ENCODE results near the gene TMEM207. TPM values are rescaled to one million over a fixed set of nuclear protein-coding genes. Genes with fewer than 3 reads are reported as not detected.

TMEM207 gene
- total and polyA plus RNA-seq, 4 donors = not detected

GRCh38 chr3:190424108-190424477 lies 25.6 kb downstream of the TMEM207 start:
- intact Hi-C loops (cut with DNase I) = loop anchor here (10.0 kb wide), 2 partner anchors 199 to 459 kb away; no protein-coding TSS in a partner anchor
- 51 to 59% methylated on average over 2 of the region's 2 CpGs for WGBS, 2 donors
- Histone ChIP-seq H3K36me3 (ENCODE audit: control insufficient read depth in 1 of 2, insufficient read depth in 2 of 2, low read length in 1 of 2) (no peaks in the 10 kb centered on the region), H3K9me3 (ENCODE audit: control insufficient read depth, low read length) (no peaks in the 10 kb centered on the region), H3K27me3 (ENCODE audit: control insufficient read depth in 1 of 2, insufficient read depth in 2 of 2, low read length in 1 of 2) (no peaks in the 10 kb centered on the region), H3K4me3 (ENCODE audit: low read length in 2 of 2) (no peak overlapping the region), H3K27ac (ENCODE audit: low read depth in 1 of 2, low read length in 2 of 2) (no peak overlapping the region), H3K4me1 (ENCODE audit: control insufficient read depth in 1 of 2, insufficient read depth in 2 of 2, low read length in 2 of 2) (no peaks in the 10 kb centered on the region)
- ATAC-seq (ENCODE audit: low FRiP score) = no peak
- no peak for DNase-seq

- Histone ChIP-seq H3K4me1 (ENCODE audit: control insufficient read depth in 1 of 2, insufficient read depth in 2 of 2, low read length in 2 of 2) (no peaks in the 10 kb centered on the region), H3K4me3 (ENCODE audit: low read length in 2 of 2) (no peak overlapping the region), H3K27me3 (ENCODE audit: control insufficient read depth in 1 of 2, insufficient read depth in 2 of 2, low read length in 1 of 2) (no peaks in the 10 kb centered on the region), H3K36me3 (ENCODE audit: control insufficient read depth in 1 of 2, insufficient read depth in 2 of 2, low read length in 1 of 2) (no peaks in the 10 kb centered on the region), H3K9me3 (ENCODE audit: control insufficient read depth, low read length) (no peaks in the 10 kb centered on the region), H3K27ac (ENCODE audit: low read depth in 1 of 2, low read length in 2 of 2) (no peak overlapping the region)
- no peak for ATAC-seq (ENCODE audit: low FRiP score)
- DNase-seq = no peak
- intact Hi-C loops (cut with DNase I) = no loop called here
- 59 to 69% methylated on average over 3 of the region's 3 CpGs for WGBS, 2 donors
These were observed 35.4 kb downstream of the TMEM207 start for GRCh38 chr3:190414297-190414696.

GRCh38 chr3:190404715-190405114 lies 45.0 kb downstream of the TMEM207 start:
- no peak for ATAC-seq (ENCODE audit: low FRiP score)
- no peaks in the 10 kb centered on the region for H3K36me3 ChIP-seq (ENCODE audit: control insufficient read depth in 1 of 2, insufficient read depth in 2 of 2, low read length in 1 of 2)

GRCh38 chr3:190401963-190402362 lies 47.7 kb downstream of the TMEM207 start:
- H3K27me3 ChIP-seq (ENCODE audit: control insufficient read depth in 1 of 2, insufficient read depth in 2 of 2, low read length in 1 of 2) = no peaks in the 10 kb centered on the region
- ATAC-seq (ENCODE audit: low FRiP score) (no peak), DNase-seq (no peak)
- H3K4me1 ChIP-seq (ENCODE audit: control insufficient read depth in 1 of 2, insufficient read depth in 2 of 2, low read length in 2 of 2) = no peaks in the 10 kb centered on the region
- H3K4me3 ChIP-seq (ENCODE audit: low read length in 2 of 2) = no peak overlapping the region
- WGBS, 2 donors = 63 to 72% methylated on average over 4 of the region's 4 CpGs
- H3K27ac ChIP-seq (ENCODE audit: low read depth in 1 of 2, low read length in 2 of 2) = no peak overlapping the region
- intact Hi-C loops (cut with DNase I) = no loop called here
- no peaks in the 10 kb centered on the region for H3K36me3 ChIP-seq (ENCODE audit: control insufficient read depth in 1 of 2, insufficient read depth in 2 of 2, low read length in 1 of 2)
- H3K9me3 ChIP-seq (ENCODE audit: control insufficient read depth, low read length) = no peaks in the 10 kb centered on the region

More at GRCh38 chr3:190404715-190405114, 45.0 kb downstream of the TMEM207 start:
- no peak overlapping the region for H3K27ac ChIP-seq (ENCODE audit: low read depth in 1 of 2, low read length in 2 of 2)
- H3K9me3 ChIP-seq (ENCODE audit: control insufficient read depth, low read length) = no peaks in the 10 kb centered on the region
- 85 to 88% methylated on average over 8 of the region's 8 CpGs for WGBS, 2 donors
- DNase-seq = no peak
- H3K4me3 ChIP-seq (ENCODE audit: low read length in 2 of 2) = no peak overlapping the region
- no peaks in the 10 kb centered on the region for H3K27me3 ChIP-seq (ENCODE audit: control insufficient read depth in 1 of 2, insufficient read depth in 2 of 2, low read length in 1 of 2)
- intact Hi-C loops (cut with DNase I) = no loop called here
- no peaks in the 10 kb centered on the region for H3K4me1 ChIP-seq (ENCODE audit: control insufficient read depth in 1 of 2, insufficient read depth in 2 of 2, low read length in 2 of 2)

GRCh38 chr3:190399677-190400076 lies 50.0 kb downstream of the TMEM207 start:
- 95 to 98% methylated on average over 8 of the region's 8 CpGs for WGBS, 2 donors
- Histone ChIP-seq H3K4me1 (ENCODE audit: control insufficient read depth in 1 of 2, insufficient read depth in 2 of 2, low read length in 2 of 2) (no peaks in the 10 kb centered on the region), H3K9me3 (ENCODE audit: control insufficient read depth, low read length) (no peaks in the 10 kb centered on the region), H3K27ac (ENCODE audit: low read depth in 1 of 2, low read length in 2 of 2) (no peak overlapping the region), H3K27me3 (ENCODE audit: control insufficient read depth in 1 of 2, insufficient read depth in 2 of 2, low read length in 1 of 2) (no peaks in the 10 kb centered on the region), H3K36me3 (ENCODE audit: control insufficient read depth in 1 of 2, insufficient read depth in 2 of 2, low read length in 1 of 2) (no peaks in the 10 kb centered on the region), H3K4me3 (ENCODE audit: low read length in 2 of 2) (no peak overlapping the region)
- ATAC-seq (ENCODE audit: low FRiP score) (no peak), DNase-seq (no peak)
- intact Hi-C loops (cut with DNase I) = no loop called here

GRCh38 chr3:190397889-190398288 lies 51.8 kb downstream of the TMEM207 start:
- WGBS, 2 donors = 76 to 79% methylated on average over 4 of the region's 4 CpGs
- ATAC-seq (ENCODE audit: low FRiP score) = no peak

GRCh38 chr3:190396001-190396400 lies 53.7 kb downstream of the TMEM207 start:
- Histone ChIP-seq H3K27ac (ENCODE audit: low read depth in 1 of 2, low read length in 2 of 2) (no peak overlapping the region), H3K36me3 (ENCODE audit: control insufficient read depth in 1 of 2, insufficient read depth in 2 of 2, low read length in 1 of 2) (no peaks in the 10 kb centered on the region), H3K4me3 (ENCODE audit: low read length in 2 of 2) (no peak overlapping the region), H3K9me3 (ENCODE audit: control insufficient read depth, low read length) (no peaks in the 10 kb centered on the region), H3K4me1 (ENCODE audit: control insufficient read depth in 1 of 2, insufficient read depth in 2 of 2, low read length in 2 of 2) (no peaks in the 10 kb centered on the region), H3K27me3 (ENCODE audit: control insufficient read depth in 1 of 2, insufficient read depth in 2 of 2, low read length in 1 of 2) (no peaks in the 10 kb centered on the region)
- DNase-seq = no peak
- intact Hi-C loops (cut with DNase I) = no loop called here
- ATAC-seq (ENCODE audit: low FRiP score) = no peak

More at GRCh38 chr3:190397889-190398288, 51.8 kb downstream of the TMEM207 start:
- no peaks in the 10 kb centered on the region for H3K4me1 ChIP-seq (ENCODE audit: control insufficient read depth in 1 of 2, insufficient read depth in 2 of 2, low read length in 2 of 2)
- no peaks in the 10 kb centered on the region for H3K36me3 ChIP-seq (ENCODE audit: control insufficient read depth in 1 of 2, insufficient read depth in 2 of 2, low read length in 1 of 2)
- H3K27ac ChIP-seq (ENCODE audit: low read depth in 1 of 2, low read length in 2 of 2) = no peak overlapping the region
- intact Hi-C loops (cut with DNase I) = no loop called here
- no peaks in the 10 kb centered on the region for H3K9me3 ChIP-seq (ENCODE audit: control insufficient read depth, low read length)
- DNase-seq = no peak
- H3K4me3 ChIP-seq (ENCODE audit: low read length in 2 of 2) = no peak overlapping the region
- no peaks in the 10 kb centered on the region for H3K27me3 ChIP-seq (ENCODE audit: control insufficient read depth in 1 of 2, insufficient read depth in 2 of 2, low read length in 1 of 2)

- no peak for ATAC-seq (ENCODE audit: low FRiP score)
- Histone ChIP-seq H3K4me1 (ENCODE audit: control insufficient read depth in 1 of 2, insufficient read depth in 2 of 2, low read length in 2 of 2) (no peaks in the 10 kb centered on the region), H3K27ac (ENCODE audit: low read depth in 1 of 2, low read length in 2 of 2) (no peak overlapping the region), H3K4me3 (ENCODE audit: low read length in 2 of 2) (no peak overlapping the region), H3K9me3 (ENCODE audit: control insufficient read depth, low read length) (no peaks in the 10 kb centered on the region), H3K27me3 (ENCODE audit: control insufficient read depth in 1 of 2, insufficient read depth in 2 of 2, low read length in 1 of 2) (no peaks in the 10 kb centered on the region), H3K36me3 (ENCODE audit: control insufficient read depth in 1 of 2, insufficient read depth in 2 of 2, low read length in 1 of 2) (no peaks in the 10 kb centered on the region)
- WGBS, 2 donors = 54 to 67% methylated on average over 3 of the region's 3 CpGs
- DNase-seq = no peak
- intact Hi-C loops (cut with DNase I) = no loop called here
These were observed 61.0 kb downstream of the TMEM207 start for GRCh38 chr3:190388703-190389102.

- no peaks in the 10 kb centered on the region for H3K27me3 ChIP-seq (ENCODE audit: control insufficient read depth in 1 of 2, insufficient read depth in 2 of 2, low read length in 1 of 2)
- H3K36me3 ChIP-seq (ENCODE audit: control insufficient read depth in 1 of 2, insufficient read depth in 2 of 2, low read length in 1 of 2) = no peaks in the 10 kb centered on the region
- 79 to 85% methylated on average over 12 of the region's 12 CpGs for WGBS, 2 donors
- no peaks in the 10 kb centered on the region for H3K9me3 ChIP-seq (ENCODE audit: control insufficient read depth, low read length)
- DNase-seq (no peak), ATAC-seq (ENCODE audit: low FRiP score) (no peak)
- no peak within 1 kb of the TSS for H3K27ac ChIP-seq (ENCODE audit: low read depth in 1 of 2, low read length in 2 of 2)
- intact Hi-C loops (cut with DNase I) = no loop called here
- no peak within 1 kb of the TSS for H3K4me3 ChIP-seq (ENCODE audit: low read length in 2 of 2)
- H3K4me1 ChIP-seq (ENCODE audit: control insufficient read depth in 1 of 2, insufficient read depth in 2 of 2, low read length in 2 of 2) = no peaks in the 10 kb centered on the region
These were observed 62.0 kb downstream of the TMEM207 start, which contains the start of gene CLDN16 for GRCh38 chr3:190387578-190388213. Gene CLDN16, plus strand, starts transcription at chr3:190388163. Its CDS starts 167 bp downstream, at chr3:190388330.

All from aorta (tissue), 5 donors.